Upper lobe of left lung (tissue), 6 donors: Measurements from ENCODE around the gene CPEB3. TPM values are rescaled to one million over a fixed set of nuclear protein-coding genes. Genes with fewer than 3 reads are reported as not detected.
A peak's percentile ranks its signal among the peaks of the same experiment; 100 is the strongest.

ENCODE experiments used
- ATAC-seq, 2 donors: fragments of 200-7000 bp; cut with Tn5 transposase; one replicate each; pipeline ENCODE4 v1.9.1; 2022; ENCODE audit warnings: mild to moderate bottlenecking in 2 of 2, moderate library complexity in 2 of 2; ENCODE audit not compliant: low FRiP score in 2 of 2
- DNase-seq, 2 donors: peaks; one replicate each; pipeline ENCODE4 v3.0.0-alpha.2; 2019 to 2020
- H3K27ac ChIP-seq, 4 donors: fragments of 200-600 bp; sonication (generic); one replicate each; pipeline ENCODE4 v1.5.1; 2016 to 2019
- H3K27me3 ChIP-seq, 4 donors: fragments of 200-600 bp; sonication (generic); one replicate each; pipeline ENCODE4 v1.5.1; 2017 to 2019
- H3K36me3 ChIP-seq, 4 donors: fragments of 200-600 bp; sonication (generic); one replicate each; pipeline ENCODE4 v1.5.1; 2016 to 2019
- H3K4me1 ChIP-seq, 4 donors: fragments of 200-600 bp; sonication (generic); one replicate each; pipeline ENCODE4 v1.5.1; 2018 to 2019
- H3K4me3 ChIP-seq, 4 donors: fragments of 200-600 bp; sonication (generic); one replicate each; pipeline ENCODE4 v1.5.1; 2017 to 2019; ENCODE audit warnings: mild to moderate bottlenecking in 2 of 4, moderate library complexity in 1 of 4
- H3K9me3 ChIP-seq, 4 donors: fragments of 200-600 bp; sonication (generic); one replicate each; pipeline ENCODE4 v1.5.1; 2018 to 2019
- CTCF ChIP-seq, 6 experiments: fragments of 450-650 bp in 4 of 6; fragments of 200-600 bp in 2 of 6; sonication (generic) in 2 of 6; IDR thresholded peaks; one replicate each; pipeline ENCODE4 v1.5.1; 2016 to 2019; ENCODE audit warnings: antibody characterized with exemption in 6 of 6
- EP300 ChIP-seq, 4 donors: sonication (generic); formaldehyde crosslinking; IDR thresholded peaks; one replicate each; pipeline ENCODE4 v1.5.1; 2017; ENCODE audit warnings: antibody characterized with exemption in 4 of 4, control low read depth in 2 of 4
- POLR2A ChIP-seq, 4 donors: fragments of 450-650 bp; IDR thresholded peaks; one replicate each; pipeline ENCODE4 v1.5.1; 2016 to 2017; ENCODE audit warnings: antibody characterized with exemption in 4 of 4, mild to moderate bottlenecking in 2 of 4
- POLR2AphosphoS5 ChIP-seq, 2 donors: sonication (generic); formaldehyde crosslinking; IDR thresholded peaks; one replicate each; pipeline ENCODE4 v1.5.1; 2017; ENCODE audit warnings: antibody characterized with exemption in 2 of 2
- WGBS, 2 donors: methylation state at CpG; one replicate each; pipeline ENCODE4 v1.1.5; 2017 to 2018; 5-methylcytosine and 5-hydroxymethylcytosine counted together
- total RNA-seq, 6 donors: library from RNA; depleted of rRNA in 4 of 6; stranded (reverse); fragments of >200 nt in 4 of 6; gene quantifications; one replicate each; pipeline versions ENCODE4 v1.1.0 to v1.2.1, GENCODE V29; 2016 to 2021
- donor health status: DM: no; HTN: no; CAD: no; lungs with moderate emphysema.
- donor health status: DM: no; HTN: yes; CAD: no; lungs with severe emphysema.

Gene CPEB3
- total RNA-seq, 6 donors from 2014 or later = 5.2 to 12.6 (median 7.2) TPM

GRCh38 chr10:92131275-92131820 lies 159.5 kb downstream of the CPEB3 start:
- Histone ChIP-seq H3K9me3 (no peaks in the 10 kb centered on the region), H3K36me3 (no peaks in the 10 kb centered on the region), H3K27ac (no peak overlapping the region), H3K4me1 (no peaks in the 10 kb centered on the region), H3K4me3 (no peak overlapping the region), H3K27me3 (no peaks in the 10 kb centered on the region)
- DNase-seq (no peak), ATAC-seq (no peak)
- WGBS, 2 donors = 84 to 87% methylated on average over 5 of the region's 5 CpGs
- no peak for TF ChIP-seq EP300 (IDR thresholded peaks at IDR 0.05)
- TF ChIP-seq POLR2AphosphoS5 (IDR thresholded peaks at IDR 0.05) = no peak
- no peak for TF ChIP-seq POLR2A (IDR thresholded peaks at IDR 0.05)
- no peak for TF ChIP-seq CTCF (IDR thresholded peaks at IDR 0.05)

DNA sequence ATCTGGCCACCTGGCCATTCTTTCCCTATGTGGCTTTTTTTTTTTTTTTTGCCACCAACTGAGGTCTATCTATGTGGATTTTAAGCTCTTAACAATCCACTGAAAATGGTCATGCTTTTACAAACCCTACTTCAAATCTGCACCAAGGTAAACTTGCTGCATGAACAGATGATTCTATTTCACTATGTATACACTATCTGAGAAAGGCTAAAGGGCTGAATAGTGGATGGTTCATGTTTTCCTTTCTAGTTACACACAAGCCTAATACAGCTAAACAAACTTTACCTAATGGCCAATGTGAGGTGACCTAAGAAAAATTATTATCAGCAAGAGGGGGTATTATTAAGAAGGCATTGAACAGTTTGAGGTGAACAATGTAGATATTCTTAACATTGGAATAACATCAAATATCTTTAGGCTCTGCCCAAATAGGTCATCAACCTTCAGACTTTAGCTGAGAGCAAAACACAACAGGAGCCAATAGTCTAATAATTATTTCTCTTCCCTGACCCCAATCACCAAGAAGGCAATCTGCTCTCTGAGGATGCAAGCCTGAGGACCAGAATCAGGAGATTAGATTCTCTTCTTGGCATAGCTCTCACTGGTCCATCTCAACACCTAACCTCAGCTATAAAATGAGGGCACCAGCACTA lies 160.1 kb downstream of the CPEB3 start:
- no peak for TF ChIP-seq POLR2AphosphoS5 (IDR thresholded peaks at IDR 0.05)
- TF ChIP-seq POLR2A (IDR thresholded peaks at IDR 0.05) = no peak
- no peak for TF ChIP-seq CTCF (IDR thresholded peaks at IDR 0.05)
- no peak for TF ChIP-seq EP300 (IDR thresholded peaks at IDR 0.05)
- Histone ChIP-seq H3K4me3 (no peak overlapping the region), H3K4me1 (peaks cover 0 to 5% (median 1%) of the 10 kb centered on the region in 4 donors), H3K27ac (no peak overlapping the region), H3K9me3 (no peaks in the 10 kb centered on the region), H3K27me3 (no peaks in the 10 kb centered on the region), H3K36me3 (no peaks in the 10 kb centered on the region)
- DNase-seq (no peak), ATAC-seq (no peak)

GRCh38 chr10:92126100-92126650 lies 164.7 kb downstream of the CPEB3 start:
- no peaks in the 10 kb centered on the region for H3K36me3 ChIP-seq
- TF ChIP-seq CTCF (IDR thresholded peaks at IDR 0.05) (no peak), EP300 (IDR thresholded peaks at IDR 0.05) (no peak), POLR2AphosphoS5 (IDR thresholded peaks at IDR 0.05) (no peak), POLR2A (IDR thresholded peaks at IDR 0.05) (no peak)
- DNase-seq (no peak), ATAC-seq (no peak)
- H3K4me3 ChIP-seq = no peak overlapping the region
- no peaks in the 10 kb centered on the region for H3K27me3 ChIP-seq
- 23 to 63% methylated on average over 2 of the region's 2 CpGs for WGBS, 2 donors
- H3K4me1 ChIP-seq = peaks cover 35 to 41% (median 38%) of the 10 kb centered on the region in 4 donors
- H3K9me3 ChIP-seq = no peaks in the 10 kb centered on the region
- no peak overlapping the region for H3K27ac ChIP-seq

DNA sequence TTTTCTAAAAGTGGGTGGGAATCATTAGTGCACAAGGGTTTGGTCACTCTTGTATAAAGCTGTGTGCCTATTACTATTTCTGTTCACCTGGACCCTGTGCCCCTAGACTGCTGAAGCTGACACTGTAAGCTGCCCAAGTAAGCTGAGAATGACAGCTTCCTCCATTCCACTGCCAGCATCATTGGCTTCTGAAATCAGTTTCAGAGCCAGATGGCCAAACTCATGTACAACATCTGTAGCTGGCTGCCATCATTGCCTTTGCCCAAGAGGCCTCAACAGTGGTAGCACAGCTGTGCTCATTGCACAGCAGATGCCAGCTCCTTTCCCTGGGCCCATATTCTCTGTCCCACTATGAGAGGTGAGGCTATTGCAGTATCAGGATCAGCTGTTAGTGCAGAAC lies 165.7 kb downstream of the CPEB3 start:
- no peak for DNase-seq
- peak; percentile 10 to 23 for ATAC-seq
- Histone ChIP-seq H3K4me1 (peaks cover 35 to 41% (median 38%) of the 10 kb centered on the region in 4 donors), H3K27me3 (no peaks in the 10 kb centered on the region), H3K27ac (peak overlapping the region in 3 of 4 donors; percentile 69 to 75 (median 70)), H3K4me3 (no peak overlapping the region), H3K9me3 (no peaks in the 10 kb centered on the region), H3K36me3 (no peaks in the 10 kb centered on the region)
- TF ChIP-seq POLR2AphosphoS5 (IDR thresholded peaks at IDR 0.05) = no peak
- no peak for TF ChIP-seq EP300 (IDR thresholded peaks at IDR 0.05)
- TF ChIP-seq POLR2A (IDR thresholded peaks at IDR 0.05) = no peak
- no peak for TF ChIP-seq CTCF (IDR thresholded peaks at IDR 0.05)
